Spleen (tissue), 11 donors: ENCODE measurements around the gene NRG3. TPM values are rescaled to one million over a fixed set of nuclear protein-coding genes. Genes with fewer than 3 reads are reported as not detected.

Source experiments
- DNase-seq: peaks from one replicate; pipeline ENCODE4 v3.0.0-alpha.2; 2020
- H3K27ac ChIP-seq, 8 donors: fragments of 200-600 bp; sonication (generic) in 7 of 8; 1 replicate in 4 of 8; 2 replicates in 4 of 8; pipeline versions ENCODE4 v1.5.0 to v1.8.0; 2016 to 2021; ENCODE audit warnings: inconsistent platforms in 4 of 8, mild to moderate bottlenecking in 4 of 8, moderate library complexity in 1 of 8
- H3K27me3 ChIP-seq, 7 donors: fragments of 200-600 bp; sonication (generic) in 6 of 7; replicated peaks in 1 of 7; 1 replicate in 4 of 7; 2 replicates in 3 of 7; pipeline versions ENCODE4 v1.5.0 to v1.8.0; 2016 to 2021; ENCODE audit warnings: inconsistent platforms in 3 of 7, mild to moderate bottlenecking in 1 of 7
- H3K36me3 ChIP-seq, 6 donors: fragments of 200-600 bp; sonication (generic) in 5 of 6; 1 replicate in 4 of 6; 2 replicates in 2 of 6; pipeline versions ENCODE4 v1.5.0 to v1.8.0; 2016 to 2021; ENCODE audit warnings: inconsistent platforms in 2 of 6
- H3K4me1 ChIP-seq, 6 donors: fragments of 200-600 bp; sonication (generic) in 5 of 6; 1 replicate in 3 of 6; 2 replicates in 3 of 6; pipeline versions ENCODE4 v1.5.0 to v1.8.0; 2016 to 2021; ENCODE audit warnings: inconsistent platforms in 3 of 6
- H3K4me3 ChIP-seq, 8 donors: fragments of 200-600 bp; sonication (generic) in 7 of 8; 1 replicate in 4 of 8; 2 replicates in 4 of 8; pipeline versions ENCODE4 v1.5.0 to v1.8.0; 2016 to 2021; ENCODE audit warnings: inconsistent platforms in 4 of 8, mild to moderate bottlenecking in 4 of 8, moderate library complexity in 2 of 8
- H3K9me3 ChIP-seq, 8 donors: fragments of 200-600 bp; sonication (generic) in 7 of 8; 1 replicate in 4 of 8; 2 replicates in 4 of 8; pipeline versions ENCODE4 v1.5.0 to v1.8.0; 2016 to 2021; ENCODE audit warnings: inconsistent platforms in 4 of 8
- CTCF ChIP-seq, 11 experiments: fragments of 200-600 bp in 7 of 11; fragments of 450-650 bp in 4 of 11; sonication (generic) in 4 of 11; IDR thresholded peaks in 8 of 11; conservative IDR thresholded peaks in 3 of 11; 1 replicate in 7 of 11; 2 replicates in 4 of 11; pipeline versions ENCODE4 v1.4.0 to v1.8.0; 2016 to 2021; ENCODE audit warnings: antibody characterized with exemption in 11 of 11, inconsistent platforms in 4 of 11, mild to moderate bottlenecking in 1 of 11
- POLR2A ChIP-seq, 3 donors: fragments of 450-650 bp; IDR thresholded peaks; one replicate each; pipeline ENCODE4 v1.5.1; 2017; ENCODE audit warnings: antibody characterized with exemption in 3 of 3, mild to moderate bottlenecking in 1 of 3
- POLR2AphosphoS5 ChIP-seq, 3 donors: sonication (generic); formaldehyde crosslinking; IDR thresholded peaks; one replicate each; pipeline ENCODE4 v1.5.1; 2017; ENCODE audit warnings: antibody characterized with exemption in 3 of 3
- WGBS, 5 donors: extraction: QIAGEN DNeasy Blood & Tissue Kit in 3 of 5; methylation state at CpG; one replicate each; pipeline versions ENCODE4 v1.1.5 to v1.1.7; 2013 to 2018; 5-methylcytosine and 5-hydroxymethylcytosine counted together
- intact Hi-C: fragments of 100-400 bp; cut with DNase I; formaldehyde crosslinking; loops from one replicate; pipeline ENCODE4 v1.15.0; 2023; ENCODE audit warnings: low total_unique reads
- polyA plus RNA-seq, 3 donors: library from polyadenylated mRNA; stranded (reverse); fragments of 200-250 nt; gene quantifications; one replicate each; pipeline ENCODE4 v1.2.1, GENCODE V29; 2013
- total RNA-seq, 7 donors: library from RNA; depleted of rRNA in 3 of 7; stranded (reverse); fragments of >200 nt in 3 of 7; fragmentation: NEBNext Ultra II Directional in 4 of 7; extraction: Animal tissue kit (Norgen Biotek cat#: 25700) in 4 of 7; gene quantifications; one replicate each; pipeline versions ENCODE4 v1.1.0 to v1.2.1, GENCODE V29; 2016 to 2021
- donor health status: healthy with polysubstance abuse.
- donor health status: DM: no; HTN: no; CAD: no; lungs with moderate emphysema.
- donor health status: DM: no; HTN: no; CAD: no.
- donor health status: Bipolar disorder and iron deficiency.
- donor health status: healthy.
- donor health status: DM: no; HTN: no; CAD: no.
- donor health status: DM: yes; HTN: yes; CAD: no.

The NRG3 gene
- total and polyA plus RNA-seq, 10 donors: 0.10 to 0.22 (median 0.21) TPM; not detected in 7

GRCh38 chr10:82572744-82573143 lies 697.8 kb downstream of the NRG3 start:
- no peak for TF ChIP-seq POLR2A (IDR thresholded peaks at IDR 0.05)
- no peak for TF ChIP-seq POLR2AphosphoS5 (IDR thresholded peaks at IDR 0.05)
- TF ChIP-seq CTCF (IDR thresholded peaks at IDR 0.05 in 8 of 11, conservative IDR thresholded peaks at IDR 0.05 in 3 of 11): no peak
- no peak for DNase-seq
- Histone ChIP-seq H3K9me3 (no peaks in the 10 kb centered on the region), H3K27me3 (no peaks in the 10 kb centered on the region), H3K27ac (no peak overlapping the region), H3K36me3 (no peaks in the 10 kb centered on the region), H3K4me3 (no peak overlapping the region), H3K4me1 (no peaks in the 10 kb centered on the region)
- intact Hi-C loops: no loop called here
- 47 to 75% (median 67%) methylated on average over 1 of the region's 1 CpG for WGBS, 5 donors

GRCh38 chr10:82574081-82574480 lies 699.1 kb downstream of the NRG3 start:
- H3K4me3 ChIP-seq: no peak overlapping the region
- H3K27ac ChIP-seq: no peak overlapping the region
- no peaks in the 10 kb centered on the region for H3K36me3 ChIP-seq
- intact Hi-C loops: no loop called here
- no peaks in the 10 kb centered on the region for H3K27me3 ChIP-seq
- 48 to 71% (median 56%) methylated on average over 2 of the region's 2 CpGs for WGBS, 5 donors
- DNase-seq: no peak
- no peaks in the 10 kb centered on the region for H3K9me3 ChIP-seq
- no peaks in the 10 kb centered on the region for H3K4me1 ChIP-seq
- TF ChIP-seq CTCF (IDR thresholded peaks at IDR 0.05 in 8 of 11, conservative IDR thresholded peaks at IDR 0.05 in 3 of 11) (no peak), POLR2A (IDR thresholded peaks at IDR 0.05) (no peak), POLR2AphosphoS5 (IDR thresholded peaks at IDR 0.05) (no peak)

- H3K4me1 ChIP-seq: no peaks in the 10 kb centered on the region
- H3K4me3 ChIP-seq: no peak overlapping the region
- H3K9me3 ChIP-seq: no peaks in the 10 kb centered on the region
- H3K36me3 ChIP-seq: no peaks in the 10 kb centered on the region
- no peak for DNase-seq
- WGBS, 5 donors: 56 to 70% (median 69%) methylated on average over 3 of the region's 3 CpGs
- intact Hi-C loops: no loop called here
- no peak for TF ChIP-seq POLR2A (IDR thresholded peaks at IDR 0.05)
- TF ChIP-seq CTCF (IDR thresholded peaks at IDR 0.05 in 8 of 11, conservative IDR thresholded peaks at IDR 0.05 in 3 of 11): no peak
- no peak for TF ChIP-seq POLR2AphosphoS5 (IDR thresholded peaks at IDR 0.05)
- no peak overlapping the region for H3K27ac ChIP-seq
- H3K27me3 ChIP-seq: no peaks in the 10 kb centered on the region
Observed at GRCh38 chr10:82575318-82575717, 700.3 kb downstream of the NRG3 start.

GRCh38 chr10:82576093-82576492 lies 701.1 kb downstream of the NRG3 start:
- Histone ChIP-seq H3K36me3 (no peaks in the 10 kb centered on the region), H3K27me3 (no peaks in the 10 kb centered on the region), H3K4me3 (no peak overlapping the region), H3K4me1 (no peaks in the 10 kb centered on the region), H3K27ac (no peak overlapping the region), H3K9me3 (no peaks in the 10 kb centered on the region)
- no peak for DNase-seq
- TF ChIP-seq CTCF (IDR thresholded peaks at IDR 0.05 in 8 of 11, conservative IDR thresholded peaks at IDR 0.05 in 3 of 11) (no peak), POLR2AphosphoS5 (IDR thresholded peaks at IDR 0.05) (no peak), POLR2A (IDR thresholded peaks at IDR 0.05) (no peak)
- intact Hi-C loops: no loop called here
